Measurements from ENCODE around the gene CCDC88B. TPM values are rescaled to one million over a fixed set of nuclear protein-coding genes. Genes with fewer than 3 reads are reported as not detected.

Gene CCDC88B
- polyA plus RNA-seq, 1 donor, result 3.3 TPM

DNA sequence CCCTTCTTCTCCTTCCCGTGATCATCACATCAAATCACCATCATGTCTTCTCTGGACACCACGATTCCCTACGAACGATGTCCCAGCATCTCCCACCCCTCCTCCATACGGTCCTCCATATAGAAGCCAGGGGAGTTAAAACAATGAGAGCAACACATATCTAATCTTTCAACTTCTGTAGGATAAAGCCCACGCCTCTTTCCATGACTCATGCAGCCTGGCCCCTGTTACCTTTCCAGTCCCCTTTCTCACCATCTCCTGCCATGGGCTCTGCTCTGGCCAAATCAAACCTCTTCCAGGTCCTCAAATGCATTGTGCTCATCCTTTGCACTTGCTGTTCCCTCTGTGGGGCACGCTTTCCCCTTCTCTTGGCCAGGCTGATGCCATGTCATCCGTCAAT is 42.6 kb downstream of the CCDC88B start:
- no peak for DNase-seq

DNA sequence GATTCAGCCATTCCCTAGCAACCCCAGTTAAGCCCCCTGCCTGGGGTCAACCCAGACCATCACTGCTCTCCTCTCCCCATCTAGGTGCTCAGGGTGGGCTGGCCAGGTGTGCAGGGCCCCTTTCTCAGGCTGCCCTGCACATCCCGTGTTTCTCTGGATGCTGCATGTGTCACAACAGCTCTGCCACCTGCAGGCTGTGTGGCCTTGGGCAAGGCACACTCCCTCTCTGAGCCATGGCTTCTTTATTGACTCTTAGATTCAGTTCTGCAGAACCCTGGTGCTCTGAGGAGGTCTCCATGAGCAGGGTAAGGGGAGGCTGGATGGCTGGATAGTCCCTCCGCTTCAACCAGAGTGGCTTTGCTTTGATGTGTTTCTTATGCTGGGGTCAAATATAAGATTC is 43.6 kb downstream of the CCDC88B start:
- DNase-seq, result no peak

DNA sequence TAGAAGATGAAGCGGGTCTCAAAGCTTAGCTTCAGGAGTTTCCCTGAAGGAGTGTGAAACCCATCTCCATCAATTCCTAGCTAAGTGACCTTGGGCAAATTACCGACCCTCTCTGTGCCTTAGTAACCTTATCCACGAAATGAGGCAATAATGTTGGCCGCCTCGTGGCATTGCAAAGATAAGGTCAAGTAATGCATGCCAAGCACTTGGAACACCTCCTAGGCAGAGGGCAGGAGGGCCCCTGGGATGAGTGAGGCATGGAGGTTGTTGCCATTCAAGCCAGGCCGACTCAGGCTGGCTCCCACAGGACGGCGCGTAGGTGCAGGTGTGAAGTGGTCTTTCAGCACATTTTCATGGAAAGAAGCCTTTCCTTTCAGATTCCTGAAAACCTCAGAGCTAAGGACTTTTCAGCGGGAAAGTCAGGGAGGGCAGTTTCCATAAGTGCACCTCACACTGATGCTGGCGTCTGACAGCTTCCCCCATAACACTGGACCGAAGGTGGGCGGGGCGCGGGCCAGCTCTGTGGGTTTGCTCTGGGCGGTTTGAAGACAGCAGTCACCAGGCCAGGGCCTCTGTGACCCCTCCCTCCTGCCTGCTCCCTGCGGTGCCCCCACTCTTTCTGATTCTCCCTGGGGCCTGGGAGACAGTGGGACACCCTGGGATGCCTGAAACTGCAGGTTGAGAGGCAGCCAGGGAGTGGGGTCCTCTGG is 44.2 kb downstream of the CCDC88B start:
- DNase-seq, result no peak

DNA sequence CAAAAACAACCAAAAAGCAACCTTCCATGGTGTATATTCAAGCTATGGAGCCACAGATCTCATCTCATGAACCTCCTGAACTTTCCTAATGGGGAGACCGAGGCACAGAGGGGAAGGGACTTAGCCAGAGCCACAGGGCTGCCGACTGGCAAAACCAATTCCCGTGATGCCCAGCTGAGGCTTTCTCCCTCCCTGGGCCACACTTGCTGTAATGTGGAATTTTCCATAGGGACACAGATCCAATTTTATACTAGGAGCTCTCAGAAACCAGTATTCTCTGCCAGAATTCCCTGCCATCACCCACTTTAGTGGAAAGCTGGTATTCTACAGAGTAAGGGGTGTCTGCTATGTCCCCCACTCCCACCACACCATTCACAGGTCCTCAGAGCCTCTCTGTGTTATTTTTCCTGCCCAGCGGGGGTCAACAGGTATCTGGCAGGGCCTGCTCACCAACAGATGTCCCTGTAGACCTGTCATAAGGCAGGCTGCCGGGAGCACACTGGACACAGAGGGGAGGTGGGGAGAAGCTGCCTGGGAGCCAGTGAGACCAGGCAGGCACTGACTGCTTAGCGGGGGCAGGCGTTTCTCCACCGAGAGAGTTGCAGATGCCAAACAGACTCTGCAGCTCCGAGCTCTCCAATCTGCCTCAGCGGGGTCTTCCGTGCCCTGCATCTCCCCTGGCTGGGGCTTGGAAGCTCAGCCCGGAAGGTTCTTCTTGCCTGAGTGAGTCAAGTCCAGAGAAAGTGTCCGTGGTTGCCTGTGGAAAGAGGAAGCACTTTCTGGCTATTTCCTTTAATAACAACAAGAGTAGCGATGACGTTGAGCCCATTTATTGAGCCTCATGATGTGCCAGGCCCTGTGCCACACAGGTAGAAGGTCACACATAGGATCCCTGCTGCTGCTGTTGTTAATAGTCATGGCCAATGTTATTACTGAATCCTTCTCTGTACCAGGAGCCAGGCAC is 45.3 kb downstream of the CCDC88B start:
- DNase-seq, result no peak

DNA sequence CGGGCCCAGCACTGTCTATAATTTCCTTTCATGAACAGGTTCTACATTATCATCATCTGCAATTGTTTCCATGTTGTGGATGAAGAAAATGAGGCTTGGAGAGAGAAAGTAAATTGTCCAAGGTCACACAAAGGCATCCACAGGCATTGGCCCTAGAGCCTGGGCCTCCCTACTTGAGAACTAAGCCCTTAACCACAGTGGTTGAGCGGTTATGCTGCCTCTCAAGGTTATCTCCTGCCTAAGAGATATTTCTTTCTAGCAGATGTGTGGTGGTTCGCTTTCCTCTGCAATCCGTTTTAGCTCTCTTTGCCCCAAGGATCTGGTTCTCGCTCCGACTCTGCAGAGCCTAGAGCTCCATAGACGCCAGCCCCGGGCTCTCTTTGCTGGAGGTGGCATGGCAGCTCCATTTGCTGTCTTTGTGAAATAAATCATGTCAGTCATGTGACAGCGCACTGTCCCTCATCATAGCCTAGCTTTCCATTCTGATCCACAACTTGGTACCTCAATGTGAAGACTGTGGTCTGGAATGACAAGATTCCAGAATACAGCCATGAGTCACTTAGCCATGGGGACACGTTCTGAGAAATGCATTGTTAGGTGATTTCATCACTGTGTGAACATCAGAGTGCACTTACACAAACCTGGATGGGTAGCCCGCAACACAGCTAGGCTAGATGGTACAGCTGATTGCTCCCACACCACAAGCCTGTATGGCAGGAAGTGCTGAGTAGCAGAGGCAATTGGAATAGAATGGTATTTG is 46.1 kb downstream of the CCDC88B start:
- no peak for DNase-seq

DNA sequence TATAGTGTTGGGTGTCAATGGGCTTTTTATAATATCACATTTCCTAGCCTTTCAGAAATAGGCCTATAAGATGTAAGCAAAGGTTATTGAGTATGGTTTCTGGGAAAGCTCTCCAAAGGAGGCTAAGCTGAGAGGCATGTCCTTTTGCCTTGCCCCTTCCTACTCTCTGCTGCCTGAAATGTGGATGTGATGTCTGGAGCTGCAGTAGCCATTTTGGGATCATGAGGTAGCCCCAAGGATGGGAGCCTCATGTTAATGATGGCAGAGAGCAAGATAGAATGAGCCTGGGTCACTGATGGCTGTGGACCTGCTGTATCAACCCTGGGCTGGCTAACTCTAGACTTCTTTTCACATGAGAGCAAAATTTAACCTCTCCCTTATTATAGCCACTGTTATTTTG is 47.9 kb downstream of the CCDC88B start:
- no peak for DNase-seq

DNA sequence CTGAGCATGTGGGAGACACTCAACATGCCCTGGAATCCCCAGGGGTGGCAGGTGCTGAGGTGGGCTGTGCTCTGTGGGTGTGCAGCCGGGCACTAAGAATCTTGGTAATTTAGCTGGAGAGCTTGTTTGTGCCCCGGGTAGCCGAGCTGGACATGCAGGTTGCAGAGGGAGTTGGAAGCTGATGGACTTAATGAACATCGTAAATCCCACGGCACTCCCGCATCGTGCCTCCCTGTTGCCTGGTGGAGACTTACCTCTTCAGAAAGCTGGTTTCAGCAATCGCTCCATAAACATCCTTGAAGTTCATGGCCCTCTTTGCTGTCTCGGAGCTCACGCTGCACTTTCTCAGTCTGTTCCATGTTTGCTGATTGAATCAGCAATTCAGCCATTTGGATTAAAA is 48.9 kb downstream of the CCDC88B start:
- no peak for DNase-seq

DNA sequence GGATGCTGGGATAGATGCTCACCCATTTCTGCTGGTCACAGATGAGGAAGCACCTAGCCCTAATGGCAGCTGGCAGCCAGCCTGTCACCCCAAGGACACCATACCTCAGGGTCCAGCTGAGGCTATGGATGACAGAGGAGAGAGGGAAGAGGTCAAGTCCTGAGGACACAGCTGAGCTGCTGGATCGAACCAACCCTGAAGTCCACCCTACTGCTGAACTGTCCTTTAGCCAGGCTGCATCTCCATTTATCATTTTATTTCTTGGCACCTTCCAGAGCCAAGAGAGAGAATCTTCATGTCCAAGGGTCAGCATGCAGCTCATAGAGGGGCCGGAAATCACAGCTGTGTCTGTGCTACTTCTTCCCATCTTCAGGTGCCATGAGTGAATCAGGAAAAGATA is 49.8 kb downstream of the CCDC88B start:
- DNase-seq, result no peak

DNA sequence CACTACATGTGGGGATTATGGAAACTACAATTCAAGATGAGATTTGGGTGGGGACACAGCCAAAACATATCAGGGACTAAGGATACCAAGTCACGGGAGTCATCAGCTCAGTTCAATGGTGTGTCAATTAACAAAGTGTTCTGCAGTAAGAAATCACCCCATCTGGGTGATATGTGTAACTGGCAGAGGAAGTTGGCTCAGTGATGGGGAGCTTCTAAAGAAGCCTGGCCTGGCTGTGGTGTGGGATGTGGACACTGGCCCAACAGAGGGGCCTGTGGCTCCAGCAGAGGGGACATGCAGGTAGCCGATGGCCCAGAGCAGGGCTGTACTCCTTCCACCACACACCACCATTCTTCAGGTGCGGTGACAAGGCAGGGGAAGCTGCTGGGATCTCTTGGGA is 50.6 kb downstream of the CCDC88B start:
- no peak for DNase-seq

DNA sequence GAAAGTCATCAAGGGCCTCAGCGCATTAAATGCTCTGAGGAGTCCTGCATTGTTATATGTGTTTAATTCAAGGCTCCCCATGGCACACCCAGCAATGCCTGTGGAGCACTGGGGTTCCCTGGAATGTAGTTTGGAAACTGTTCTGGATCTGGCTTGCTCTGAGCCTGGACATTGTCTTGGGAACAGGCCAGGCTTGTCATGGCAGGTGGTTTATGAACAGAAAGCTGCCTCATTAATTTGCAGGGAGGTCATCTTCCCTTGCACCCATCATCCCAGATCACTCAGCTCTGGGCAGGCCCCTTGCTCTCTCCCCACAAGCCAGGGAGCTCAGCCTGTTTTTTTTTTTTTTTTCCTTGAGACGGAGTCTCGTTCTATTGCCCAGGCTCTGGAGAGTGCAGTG is 51.8 kb downstream of the CCDC88B start:
- DNase-seq, result no peak

DNA sequence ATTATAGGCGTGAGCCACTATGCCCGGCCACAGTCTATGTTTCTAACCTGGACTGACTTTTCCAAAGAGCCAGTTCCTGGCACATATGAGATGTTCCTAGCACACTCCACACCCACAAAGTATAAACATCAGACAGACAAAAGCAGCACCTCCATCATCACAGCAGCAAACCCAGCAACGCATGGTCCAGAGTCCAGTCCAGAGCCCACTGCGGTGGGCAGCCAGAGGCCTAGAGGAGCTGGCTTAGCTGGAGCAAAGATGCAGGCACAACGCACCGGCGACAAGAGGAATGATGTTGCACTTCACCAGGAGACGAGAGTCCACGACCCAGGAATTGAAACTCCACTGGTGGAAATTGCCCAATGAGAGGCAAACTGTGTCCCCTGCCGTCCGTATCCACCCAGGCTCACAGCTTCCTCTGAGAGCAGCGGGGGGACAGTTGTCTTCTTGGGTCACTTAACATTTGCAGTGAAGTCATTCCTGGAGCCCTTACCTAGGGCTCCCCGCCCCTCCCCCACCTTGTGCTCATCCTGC is 55.6 kb downstream of the CCDC88B start:
- DNase-seq, result no peak

DNA sequence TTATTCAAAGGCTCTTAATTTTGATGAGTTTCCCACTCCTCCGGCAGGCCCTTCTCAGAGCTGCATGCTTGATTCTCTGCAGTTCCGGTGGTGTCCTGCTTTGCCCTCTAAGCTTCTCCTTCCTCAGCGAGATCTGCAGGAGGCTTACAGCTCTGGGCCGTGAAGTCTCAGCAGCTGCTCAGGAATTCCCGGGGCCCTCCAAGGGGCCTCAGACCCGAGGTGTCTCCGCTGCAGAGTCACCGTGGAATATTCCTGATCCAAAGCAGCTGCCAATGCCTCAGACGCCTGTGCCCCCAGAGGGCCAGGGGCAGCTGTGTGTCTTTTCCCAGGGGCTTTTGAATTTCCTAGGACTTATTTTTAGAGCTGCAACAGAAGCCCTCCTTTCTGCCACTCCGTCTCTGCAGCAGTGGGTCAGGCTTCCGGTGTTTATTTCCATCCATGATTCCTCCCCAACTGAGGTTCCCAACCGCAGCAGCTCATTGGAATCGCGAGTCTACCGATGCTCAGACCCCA is 56.1 kb downstream of the CCDC88B start:
- no peak for DNase-seq

DNA sequence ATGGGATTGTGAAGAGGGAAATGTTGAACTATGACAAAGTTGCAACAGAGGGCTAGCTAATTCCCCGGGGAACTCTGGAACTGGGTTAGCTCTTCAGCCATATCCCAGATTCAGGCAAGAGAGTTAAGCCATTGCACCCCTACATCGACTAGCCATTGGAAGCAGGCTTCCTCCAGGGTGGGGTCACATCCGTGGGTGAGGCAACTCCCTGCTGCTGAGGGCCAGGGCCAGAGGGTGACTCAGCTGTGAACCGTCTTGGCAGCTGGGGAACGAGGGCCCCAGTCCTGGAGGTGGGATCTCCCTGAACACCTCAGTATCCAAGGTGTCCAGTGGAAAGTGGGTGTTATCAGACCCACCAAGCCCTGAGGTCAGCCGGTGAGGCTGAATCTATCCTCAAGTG is 60.1 kb downstream of the CCDC88B start:
- DNase-seq, result no peak

DNA sequence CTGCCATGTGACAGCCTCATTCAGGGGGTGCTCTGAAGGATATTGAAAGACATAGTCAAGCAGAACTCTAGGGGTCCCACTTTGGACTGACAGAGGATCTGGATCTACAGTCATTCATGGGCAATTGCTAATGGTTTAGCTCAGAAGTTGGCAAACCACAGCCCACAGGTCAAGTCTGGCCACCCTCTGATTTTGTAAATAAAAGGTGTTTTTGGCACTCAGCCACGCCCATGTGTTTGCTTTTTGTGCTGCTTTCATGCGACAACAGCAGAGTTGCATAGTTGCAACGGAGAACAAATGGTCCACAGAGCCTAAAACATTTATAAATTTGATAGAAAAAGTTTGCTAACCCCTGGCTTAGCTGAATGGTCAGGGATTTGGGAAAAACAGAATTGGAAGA is 60.7 kb downstream of the CCDC88B start:
- DNase-seq, result no peak

DNA sequence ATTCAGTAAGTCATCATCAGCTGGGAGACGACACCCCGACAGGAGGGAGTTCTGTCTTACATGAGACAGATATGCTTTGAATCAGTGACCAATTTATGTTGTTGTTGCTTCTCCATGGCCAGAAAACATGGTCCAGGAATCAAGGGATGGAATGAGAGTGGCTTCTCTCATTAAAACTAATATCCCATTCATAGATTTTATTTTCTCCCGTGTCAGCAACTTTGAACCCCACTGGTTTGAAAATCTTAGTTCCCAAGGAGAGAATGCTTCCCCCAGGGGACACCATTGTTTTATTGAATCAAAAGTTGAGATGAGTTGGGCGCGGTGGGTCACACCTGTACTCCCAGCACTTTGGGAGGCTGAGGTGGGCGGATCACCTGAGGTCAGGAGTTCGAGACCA is 61.8 kb downstream of the CCDC88B start:
- no peak for DNase-seq

DNA sequence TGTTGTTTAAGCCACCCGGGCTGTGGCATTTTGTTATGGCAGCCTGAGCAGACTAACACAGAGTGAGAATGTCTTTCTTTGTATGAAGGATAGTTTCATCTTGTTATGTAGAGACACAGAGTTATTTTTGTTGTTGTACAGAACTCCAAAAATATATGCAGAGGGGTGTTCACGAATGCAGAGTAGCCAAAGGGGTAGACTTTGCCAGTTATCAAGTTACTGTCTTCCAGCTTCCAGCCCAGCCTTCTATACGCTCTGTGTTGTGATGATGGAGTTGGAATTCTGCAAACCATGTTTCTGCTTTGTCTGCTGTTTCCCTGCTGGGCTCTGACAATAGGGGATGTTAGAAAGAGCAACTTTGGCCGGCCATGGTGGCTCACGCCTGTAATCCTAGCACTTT is 63.1 kb downstream of the CCDC88B start:
- DNase-seq, result no peak

DNA sequence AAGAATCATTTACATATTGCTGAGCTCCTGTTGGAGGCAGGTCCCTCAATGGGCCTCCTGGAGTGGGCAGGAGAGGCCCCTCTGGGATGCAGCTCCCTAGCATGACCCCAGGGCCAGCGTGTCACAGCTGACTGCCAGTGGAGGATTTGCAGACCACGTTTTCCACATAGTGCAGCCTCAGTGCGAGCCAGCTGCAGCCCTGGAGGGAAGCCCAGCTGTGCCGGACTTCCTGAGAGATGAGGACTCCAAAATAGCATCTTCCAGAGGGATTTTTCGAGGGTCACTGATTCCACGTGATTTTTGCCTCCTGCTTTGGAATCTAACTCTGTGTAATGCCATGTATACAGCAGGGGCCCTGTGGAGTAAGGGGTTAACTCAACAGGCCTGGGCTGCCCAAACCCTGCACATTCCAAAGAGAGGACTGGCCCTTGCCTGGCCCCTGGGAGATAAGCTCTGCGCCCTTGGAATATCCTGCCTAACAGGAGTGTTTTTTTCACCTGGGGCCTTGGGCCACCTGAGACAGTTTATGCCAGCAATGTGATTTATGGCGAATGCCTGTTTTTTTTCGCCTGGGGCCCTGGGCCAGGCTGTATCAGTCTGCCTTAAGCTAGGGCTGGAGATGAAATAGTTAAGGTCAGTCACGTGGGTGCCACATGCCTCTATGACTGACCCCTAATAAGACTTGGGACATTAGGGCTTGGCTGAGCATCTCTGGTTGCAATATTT is 66.4 kb downstream of the CCDC88B start:
- DNase-seq, result no peak
